GM21390 (cell line): ENCODE data around the gene RAET1G.
A peak's percentile ranks its signal among the peaks of the same experiment; 100 is the strongest.
"Not testable (repeated sequence)": the region's sequence is repeated elsewhere in the genome, so short reads cannot be mapped to it uniquely, and the experiment has no call there.

Experiments used
- ATAC-seq: cut with Tn5 transposase; IDR thresholded peaks from one replicate; pipeline ENCODE4 v1.9.1; 2021; ENCODE audit not compliant: unreplicated experiment

Gene RAET1G

GRCh38 chr6:149922642-149923326 is at the start of gene RAET1G:
TSS of gene RAET1G (minus strand) at chr6:149923121. CDS start at chr6:149923010, 111 bp downstream.
- peak; percentile 71 for ATAC-seq

GRCh38 chr6:149969635-149970034 is 46.7 kb upstream of the RAET1G start:
- ATAC-seq, result no peak

GRCh38 chr6:149968909-149969308 is 46.0 kb upstream of the RAET1G start:
- not testable (repeated sequence) for ATAC-seq

- ATAC-seq, result not testable (repeated sequence)
Measured at GRCh38 chr6:149967999-149968398, 45.1 kb upstream of the RAET1G start.

GRCh38 chr6:149967591-149967990 is 44.7 kb upstream of the RAET1G start:
- no peak for ATAC-seq

GRCh38 chr6:149966319-149966718 is 43.4 kb upstream of the RAET1G start:
- not testable (repeated sequence) for ATAC-seq

GRCh38 chr6:149965194-149966020 is 42.5 kb upstream of the RAET1G start:
- no peak for ATAC-seq

- ATAC-seq, result no peak
Measured at GRCh38 chr6:149964308-149965193, 41.6 kb upstream of the RAET1G start.

GRCh38 chr6:149963462-149964307 is 40.8 kb upstream of the RAET1G start, which contains the start of gene ULBP1:
TSS of gene ULBP1 (plus strand) at chr6:149963943. CDS start at chr6:149964050, 107 bp downstream.
- ATAC-seq, result no peak

GRCh38 chr6:149963212-149963461 is 40.2 kb upstream of the RAET1G start:
- no peak for ATAC-seq

GRCh38 chr6:149962461-149963211 is 39.7 kb upstream of the RAET1G start:
- no peak for ATAC-seq

- no peak for ATAC-seq
Measured at GRCh38 chr6:149961728-149962425, 39.0 kb upstream of the RAET1G start.

- no peak for ATAC-seq
Measured at GRCh38 chr6:149960488-149960887, 37.6 kb upstream of the RAET1G start.

- ATAC-seq, result not testable (repeated sequence)
Measured at GRCh38 chr6:149959806-149960205, 36.9 kb upstream of the RAET1G start.

- ATAC-seq, result not testable (repeated sequence)
Measured at GRCh38 chr6:149958124-149958523, 35.2 kb upstream of the RAET1G start.

GRCh38 chr6:149955654-149956317 is 32.9 kb upstream of the RAET1G start:
- ATAC-seq, result not testable (repeated sequence)

GRCh38 chr6:149954984-149955653 is 32.2 kb upstream of the RAET1G start:
- not testable (repeated sequence) for ATAC-seq
